ENCODE results near the gene FARP2. TPM values are rescaled to one million over a fixed set of nuclear protein-coding genes. Genes with fewer than 3 reads are reported as not detected.
A peak's percentile ranks its signal among the peaks of the same experiment; 100 is the strongest.

The FARP2 gene
- total and polyA plus RNA-seq, 2 of the 13 experiments (the other 11 are each of a cell fraction or from before 2014, with no cell fraction given): 28.0 to 45.4 TPM

- peak; percentile 29 for TF ChIP-seq TAF15 (IDR thresholded peaks at IDR 0.05; ENCODE audit: low read depth, low read length, poor library complexity, severe bottlenecking)
- TF ChIP-seq ELF4 (CRISPR knock-in tag; IDR thresholded peaks at IDR 0.05; ENCODE audit: borderline replicate concordance): peak; percentile 11; the same call in 1 of the 2 replicates
- TF ChIP-seq ZBTB1 (CRISPR knock-in tag; IDR thresholded peaks at IDR 0.05; ENCODE audit: borderline replicate concordance): peak; percentile 20; the same call in 1 of the 2 replicates
- TF ChIP-seq MTF2 (CRISPR knock-in tag; IDR thresholded peaks at IDR 0.05; ENCODE audit: borderline replicate concordance): peak; percentile 90
- TF ChIP-seq, protein P1, sequence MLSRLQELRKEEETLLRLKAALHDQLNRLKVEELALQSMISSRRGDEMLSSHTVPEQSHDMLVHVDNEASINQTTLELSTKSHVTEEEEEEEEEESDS (CRISPR knock-in tag; IDR thresholded peaks at IDR 0.05; ENCODE audit: borderline replicate concordance): no peak; the same call in 1 of the 2 replicates
- no peak; the same call in 1 of the 2 replicates for TF ChIP-seq ZNF879 (CRISPR knock-in tag; IDR thresholded peaks at IDR 0.05)
- TF ChIP-seq ZNF143 (CRISPR knock-in tag; IDR thresholded peaks at IDR 0.05): peak; percentile 58
- TF ChIP-seq RARG (CRISPR knock-in tag; IDR thresholded peaks at IDR 0.05; ENCODE audit: low read depth): no peak
- no peak for TF ChIP-seq GATAD1 (CRISPR knock-in tag; IDR thresholded peaks at IDR 0.05)
- peak; percentile 57; the same call in 1 of the 2 replicates for TF ChIP-seq FOXK1 (CRISPR knock-in tag; IDR thresholded peaks at IDR 0.05; ENCODE audit: borderline replicate concordance, low read depth)
- TF ChIP-seq ZSCAN30 (CRISPR knock-in tag; IDR thresholded peaks at IDR 0.05): no peak
- no peak; the same call in 1 of the 2 replicates for TF ChIP-seq ZFAT (CRISPR knock-in tag; conservative IDR thresholded peaks at IDR 0.05)
- TF ChIP-seq ZNF280D (CRISPR knock-in tag; IDR thresholded peaks at IDR 0.05): peak; percentile 98
- TF ChIP-seq ZMYM2 (CRISPR knock-in tag; IDR thresholded peaks at IDR 0.05): no peak
- no peak for TF ChIP-seq CBX2 (IDR thresholded peaks at IDR 0.05; ENCODE audit: low read depth, low read length)
- TF ChIP-seq CBX2 (CRISPR knock-in tag; IDR thresholded peaks at IDR 0.05; ENCODE audit: low read depth): no peak; the same call in 1 of the 2 replicates
- no peak for TF ChIP-seq PHB2 (IDR thresholded peaks at IDR 0.05; ENCODE audit: partially characterized antibody)
- no peak for TF ChIP-seq ZNF570 (CRISPR knock-in tag; IDR thresholded peaks at IDR 0.05; ENCODE audit: borderline replicate concordance)
- TF ChIP-seq ZBTB34 (CRISPR knock-in tag; IDR thresholded peaks at IDR 0.05): peak; percentile 10; the same call in 1 of the 2 replicates
- TF ChIP-seq FOXA1 (IDR thresholded peaks at IDR 0.05): no peak
- 0 out of 2 replicates have a peak, but pooled peaks have one; percentile 23 for TF ChIP-seq FOXA1 (CRISPR knock-in tag; IDR thresholded peaks at IDR 0.05)
- no peak for TF ChIP-seq MAFK (conservative IDR thresholded peaks at IDR 0.05 in 1 of 2, IDR thresholded peaks at IDR 0.05 in 1 of 2; ENCODE audit: low read length in 2 of 2)
- TF ChIP-seq ZNF792 (CRISPR knock-in tag; IDR thresholded peaks at IDR 0.05): no peak
- TF ChIP-seq NCOA2 (CRISPR knock-in tag; IDR thresholded peaks at IDR 0.05): no peak
- peak; percentile 64; the same call in 1 of the 2 replicates for TF ChIP-seq SPEN (CRISPR knock-in tag; IDR thresholded peaks at IDR 0.05; ENCODE audit: low read depth)
Observed at GRCh38 chr2:241315879-241316631, 40.0 kb upstream of the FARP2 start, which contains the start of gene SEPTIN2 (continued).

Measured in HepG2 (cell line).